Liver (tissue), 9 donors: ENCODE results near the gene USP25. TPM values are rescaled to one million over a fixed set of nuclear protein-coding genes. Genes with fewer than 3 reads are reported as not detected.
A peak's percentile ranks its signal among the peaks of the same experiment; 100 is the strongest.

Experiments used
- DNase-seq: peaks from one replicate; pipeline ENCODE4 v3.0.0-alpha.2; 2017; ENCODE audit warnings: low spot score
- H3K27ac ChIP-seq, 2 donors: one replicate each; pipeline ENCODE4 v1.7.0; 2013; ENCODE audit warnings: inconsistent platforms in 2 of 2, low read length in 2 of 2, control low read depth in 1 of 2, low read depth in 1 of 2, mild to moderate bottlenecking in 1 of 2
- H3K27me3 ChIP-seq, 4 donors: one replicate each; pipeline versions ENCODE4 v1.6.1 to v1.7.0; 2013; ENCODE audit warnings: low read length in 3 of 4, inconsistent platforms in 1 of 4, mild to moderate bottlenecking in 1 of 4, moderate library complexity in 1 of 4; ENCODE audit not compliant: control insufficient read depth in 4 of 4, insufficient read depth in 4 of 4
- H3K36me3 ChIP-seq, 4 donors: one replicate each; pipeline versions ENCODE4 v1.6.1 to v1.7.0; 2013; ENCODE audit warnings: low read length in 3 of 4, mild to moderate bottlenecking in 3 of 4, low read depth in 1 of 4, moderate library complexity in 1 of 4; ENCODE audit not compliant: control insufficient read depth in 4 of 4, insufficient read depth in 3 of 4
- H3K4me1 ChIP-seq, 4 donors: one replicate each; pipeline versions ENCODE4 v1.6.1 to v1.7.0; 2013; ENCODE audit warnings: low read length in 3 of 4, mild to moderate bottlenecking in 3 of 4, moderate library complexity in 1 of 4; ENCODE audit not compliant: control insufficient read depth in 4 of 4, insufficient read depth in 4 of 4
- H3K4me3 ChIP-seq, 3 donors: one replicate each; pipeline versions ENCODE4 v1.6.1 to v1.7.0; 2013; ENCODE audit warnings: low read length in 3 of 3, control low read depth in 1 of 3, low read depth in 1 of 3, mild to moderate bottlenecking in 1 of 3
- H3K9ac ChIP-seq, 2 donors: one replicate each; pipeline ENCODE4 v1.7.0; 2013; ENCODE audit warnings: low read length in 2 of 2, mild to moderate bottlenecking in 2 of 2, moderate library complexity in 2 of 2, control low read depth in 1 of 2, low read depth in 1 of 2
- H3K9me3 ChIP-seq, 4 donors: one replicate each; pipeline versions ENCODE4 v1.6.1 to v1.7.0; 2013; ENCODE audit warnings: low read length in 3 of 4; ENCODE audit not compliant: control insufficient read depth in 4 of 4
- ATF3 ChIP-seq: IDR thresholded peaks from 2 replicates; pipeline ENCODE4 v1.6.1; 2016; ENCODE audit warnings: antibody characterized with exemption
- CTCF ChIP-seq: fragments of 150-350 bp; IDR thresholded peaks from 2 replicates; pipeline ENCODE4 v1.5.1; 2017; ENCODE audit warnings: improper control_type of control experiment, low read depth, low read length; ENCODE audit not compliant: missing input control
- EGR1 ChIP-seq, 2 donors: IDR thresholded peaks; 2 replicates each; pipeline ENCODE4 v1.6.1; 2016 to 2018; ENCODE audit warnings: antibody characterized with exemption in 2 of 2, low read depth in 2 of 2
- FOXA1 ChIP-seq: IDR thresholded peaks from 2 replicates; pipeline ENCODE4 v1.6.1; 2016; ENCODE audit warnings: antibody characterized with exemption
- FOXA2 ChIP-seq: IDR thresholded peaks from 2 replicates; pipeline ENCODE4 v1.6.1; 2016; ENCODE audit warnings: antibody characterized with exemption
- GABPA ChIP-seq, 2 donors: IDR thresholded peaks in 1 of 2; conservative IDR thresholded peaks in 1 of 2; 2 replicates each; pipeline ENCODE4 v1.6.1; 2016; ENCODE audit warnings: antibody characterized with exemption in 2 of 2, mild to moderate bottlenecking in 1 of 2, moderate library complexity in 1 of 2
- HNF4A ChIP-seq, 2 donors: conservative IDR thresholded peaks; 2 replicates each; pipeline ENCODE4 v1.6.1; 2016; ENCODE audit warnings: antibody characterized with exemption in 2 of 2, mild to moderate bottlenecking in 2 of 2
- HNF4G ChIP-seq: IDR thresholded peaks from 2 replicates; pipeline ENCODE4 v1.6.1; 2016; ENCODE audit warnings: antibody characterized with exemption
- JUND ChIP-seq, 2 donors: IDR thresholded peaks; 2 replicates each; pipeline ENCODE4 v1.6.1; 2016; ENCODE audit warnings: antibody characterized with exemption in 2 of 2
- MAX ChIP-seq: IDR thresholded peaks from 2 replicates; pipeline ENCODE4 v1.6.1; 2016; ENCODE audit warnings: antibody characterized with exemption
- NR2F2 ChIP-seq: IDR thresholded peaks from 2 replicates; pipeline ENCODE4 v1.6.1; 2016; ENCODE audit warnings: antibody characterized with exemption
- RAD21 ChIP-seq, 2 donors: IDR thresholded peaks; 2 replicates each; pipeline ENCODE4 v1.6.1; 2016; ENCODE audit warnings: antibody characterized with exemption in 2 of 2, mild to moderate bottlenecking in 2 of 2
- REST ChIP-seq: IDR thresholded peaks from 2 replicates; pipeline ENCODE4 v1.6.1; 2016; ENCODE audit warnings: antibody characterized with exemption, mild to moderate bottlenecking
- RXRA ChIP-seq, 2 donors: IDR thresholded peaks; 2 replicates each; pipeline ENCODE4 v1.6.1; 2017 to 2018; ENCODE audit warnings: antibody characterized with exemption in 2 of 2, mild to moderate bottlenecking in 1 of 2
- SP1 ChIP-seq: IDR thresholded peaks from 2 replicates; pipeline ENCODE4 v1.6.1; 2018; ENCODE audit warnings: antibody characterized with exemption, mild to moderate bottlenecking
- TAF1 ChIP-seq: conservative IDR thresholded peaks from 2 replicates; pipeline ENCODE4 v1.6.1; 2016; ENCODE audit warnings: antibody characterized with exemption, mild to moderate bottlenecking
- YY1 ChIP-seq: IDR thresholded peaks from 2 replicates; pipeline ENCODE4 v1.6.1; 2016; ENCODE audit warnings: antibody characterized with exemption, mild to moderate bottlenecking
- ZBTB33 ChIP-seq: IDR thresholded peaks from 2 replicates; pipeline ENCODE4 v1.6.1; 2016; ENCODE audit warnings: antibody characterized with exemption
- WGBS: extraction: QIAGEN DNeasy Blood & Tissue Kit; methylation state at CpG from one replicate; pipeline ENCODE4 v1.1.7; 2013; 5-methylcytosine and 5-hydroxymethylcytosine counted together
- polyA plus RNA-seq, 2 donors: library from polyadenylated mRNA; stranded (reverse) in 1 of 2; unstranded in 1 of 2; fragments of 200-250 nt in 1 of 2; fragments of >200 nt in 1 of 2; fragmentation: Nextera tagmentation in 1 of 2; extraction: Ambion mirVana in 1 of 2; gene quantifications; one replicate each; pipeline versions ENCODE4 v1.2.1 to v1.2.3, GENCODE V29; 2013 to 2015
- total RNA-seq, 2 donors: library from RNA; depleted of rRNA; stranded (reverse); fragments of >200 nt; gene quantifications; one replicate each; pipeline ENCODE4 v1.2.3, GENCODE V29; 2014
- donor health status: healthy.
- donor health status: healthy.
- donor health status: healthy.
- donor health status: healthy.
- donor health status: healthy.

USP25 gene
- total and polyA plus RNA-seq, 4 donors = 6.0 to 26.7 (median 15.3) TPM

GRCh38 chr21:15825700-15826099 is 95.9 kb downstream of the USP25 start:
- no peaks in the 10 kb centered on the region for H3K27me3 ChIP-seq
- H3K4me1 ChIP-seq = no peaks in the 10 kb centered on the region
- TF ChIP-seq YY1 (no peak), RXRA (IDR thresholded peaks at IDR 0.05) (no peak), HNF4G (no peak)
- WGBS = 64% methylated on average over 2 of the region's 2 CpGs
- H3K27ac ChIP-seq = no peak overlapping the region
- H3K36me3 ChIP-seq = peaks cover 0 to 7% (median under 1%) of the 10 kb centered on the region in 4 donors
- DNase-seq = no peak
- no peak overlapping the region for H3K4me3 ChIP-seq
- H3K9ac ChIP-seq = no peak overlapping the region
- H3K9me3 ChIP-seq = no peaks in the 10 kb centered on the region

GRCh38 chr21:15826147-15826780 is 96.5 kb downstream of the USP25 start:
- no peak overlapping the region for H3K4me3 ChIP-seq
- no peak for DNase-seq
- no peak overlapping the region for H3K27ac ChIP-seq
- H3K36me3 ChIP-seq = peaks cover 0 to 7% (median 2%) of the 10 kb centered on the region in 4 donors
- H3K9ac ChIP-seq = no peak overlapping the region
- H3K27me3 ChIP-seq = no peaks in the 10 kb centered on the region
- H3K4me1 ChIP-seq = no peaks in the 10 kb centered on the region
- WGBS = 44% methylated on average over 5 of the region's 5 CpGs
- no peaks in the 10 kb centered on the region for H3K9me3 ChIP-seq
- TF ChIP-seq JUND (IDR thresholded peaks at IDR 0.05) = no peak
- peak; percentile 62 for TF ChIP-seq CTCF
- no peak for TF ChIP-seq MAX
- TF ChIP-seq NR2F2 = no peak
- peak in 1 of 2 donors; percentile 21 for TF ChIP-seq RXRA (IDR thresholded peaks at IDR 0.05)
- no peak for TF ChIP-seq FOXA2
- peak; percentile 84 for TF ChIP-seq RAD21 (IDR thresholded peaks at IDR 0.05)
- TF ChIP-seq TAF1 = no peak
- TF ChIP-seq HNF4G = no peak
- TF ChIP-seq ZBTB33 = no peak
- no peak for TF ChIP-seq YY1
- TF ChIP-seq FOXA1 = no peak
- no peak for TF ChIP-seq GABPA (IDR thresholded peaks at IDR 0.05 in 1 of 2, conservative IDR thresholded peaks at IDR 0.05 in 1 of 2)
- peak; percentile 7 for TF ChIP-seq SP1
- peak in 1 of 2 donors; percentile 30 for TF ChIP-seq HNF4A (conservative IDR thresholded peaks at IDR 0.05)
- TF ChIP-seq ATF3 = peak; percentile 40
- no peak for TF ChIP-seq EGR1 (IDR thresholded peaks at IDR 0.05; ENCODE audit: low read depth in 2 of 2)
- TF ChIP-seq REST = no peak
